ENCODE data around the gene CHRM2.
"Not testable (repeated sequence)": the region's sequence is repeated elsewhere in the genome, so short reads cannot be mapped to it uniquely, and the experiment has no call there.

CHRM2 gene

GRCh38 chr7:136868496-136869000 is at the start of gene CHRM2:
TSS of gene CHRM2 (plus strand) at chr7:136868652. CDS start at chr7:137014866, 146,214 bp downstream.
- H3K9me3 ChIP-seq (ENCODE audit: control insufficient read depth, low read length): no peaks in the 10 kb centered on the region
- H3K4me1 ChIP-seq: no peaks in the 10 kb centered on the region
- TF ChIP-seq, protein P1, sequence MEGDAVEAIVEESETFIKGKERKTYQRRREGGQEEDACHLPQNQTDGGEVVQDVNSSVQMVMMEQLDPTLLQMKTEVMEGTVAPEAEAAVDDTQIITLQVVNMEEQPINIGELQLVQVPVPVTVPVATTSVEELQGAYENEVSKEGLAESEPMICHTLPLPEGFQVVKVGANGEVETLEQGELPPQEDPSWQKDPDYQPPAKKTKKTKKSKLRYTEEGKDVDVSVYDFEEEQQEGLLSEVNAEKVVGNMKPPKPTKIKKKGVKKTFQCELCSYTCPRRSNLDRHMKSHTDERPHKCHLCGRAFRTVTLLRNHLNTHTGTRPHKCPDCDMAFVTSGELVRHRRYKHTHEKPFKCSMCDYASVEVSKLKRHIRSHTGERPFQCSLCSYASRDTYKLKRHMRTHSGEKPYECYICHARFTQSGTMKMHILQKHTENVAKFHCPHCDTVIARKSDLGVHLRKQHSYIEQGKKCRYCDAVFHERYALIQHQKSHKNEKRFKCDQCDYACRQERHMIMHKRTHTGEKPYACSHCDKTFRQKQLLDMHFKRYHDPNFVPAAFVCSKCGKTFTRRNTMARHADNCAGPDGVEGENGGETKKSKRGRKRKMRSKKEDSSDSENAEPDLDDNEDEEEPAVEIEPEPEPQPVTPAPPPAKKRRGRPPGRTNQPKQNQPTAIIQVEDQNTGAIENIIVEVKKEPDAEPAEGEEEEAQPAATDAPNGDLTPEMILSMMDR (IDR thresholded peaks at IDR 0.05): no peak
- H2AFZ ChIP-seq: no peak within 1 kb of the TSS
- no peak within 1 kb of the TSS for H3K4me3 ChIP-seq (ENCODE audit: low read depth, low read length)
- peak within 1 kb of the TSS; percentile 49 for H3K4me2 ChIP-seq (ENCODE audit: low read length)
- no peak within 1 kb of the TSS for H3K9ac ChIP-seq
- no peak within 1 kb of the TSS for H3K27ac ChIP-seq
- no peaks in the 10 kb centered on the region for H3K79me2 ChIP-seq
- H3K36me3 ChIP-seq (ENCODE audit: control insufficient read depth, insufficient read depth, low read length): no peaks in the 10 kb centered on the region
- H3K27me3 ChIP-seq (ENCODE audit: control insufficient read depth, insufficient read depth, low read length): peaks cover 6% of the 10 kb centered on the region

GRCh38 chr7:136831398-136831797 is 37.1 kb upstream of the CHRM2 start:
- H3K36me3 ChIP-seq (ENCODE audit: control insufficient read depth, insufficient read depth, low read length); H3K27ac ChIP-seq; H3K4me2 ChIP-seq (ENCODE audit: low read length); H3K9ac ChIP-seq; H3K4me1 ChIP-seq; H3K79me2 ChIP-seq; H3K4me3 ChIP-seq (ENCODE audit: low read depth, low read length); H2AFZ ChIP-seq; H3K27me3 ChIP-seq (ENCODE audit: control insufficient read depth, insufficient read depth, low read length); H3K9me3 ChIP-seq (ENCODE audit: control insufficient read depth, low read length): not testable (repeated sequence)

DNA sequence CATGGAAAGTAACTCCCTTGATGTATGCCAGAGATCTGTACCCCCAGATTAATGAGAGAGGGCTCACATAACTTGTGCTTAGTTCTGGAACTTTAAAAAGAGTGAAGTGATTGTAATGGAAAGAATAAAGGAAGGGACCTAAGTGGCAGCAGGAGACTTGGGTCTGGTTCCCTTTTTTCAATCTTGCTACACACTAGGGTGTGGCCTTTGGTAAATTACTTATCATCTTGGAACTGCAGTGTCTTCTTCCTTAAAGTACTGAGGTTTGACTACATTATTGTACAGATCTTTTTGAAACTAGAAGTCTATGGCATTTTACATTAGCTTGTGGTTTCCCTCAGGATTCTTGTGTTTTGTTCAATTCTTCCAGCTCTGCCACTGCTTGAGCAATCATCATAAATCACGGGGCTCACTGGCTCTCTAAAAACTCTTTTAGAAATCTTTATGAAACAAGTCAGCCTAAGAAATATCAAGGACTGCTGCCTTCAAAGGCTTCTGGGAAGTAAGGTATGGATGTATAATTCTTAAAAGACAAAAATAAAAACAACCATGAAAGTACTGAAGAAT is 22.5 kb upstream of the CHRM2 start:
- no peak overlapping the region for H2AFZ ChIP-seq
- H3K9ac ChIP-seq: no peak overlapping the region
- H3K9me3 ChIP-seq (ENCODE audit: control insufficient read depth, low read length): no peaks in the 10 kb centered on the region
- no peaks in the 10 kb centered on the region for H3K4me1 ChIP-seq
- no peak overlapping the region for H3K27ac ChIP-seq
- no peaks in the 10 kb centered on the region for H3K36me3 ChIP-seq (ENCODE audit: control insufficient read depth, insufficient read depth, low read length)
- TF ChIP-seq, protein P1 (IDR thresholded peaks at IDR 0.05): no peak
- H3K4me2 ChIP-seq (ENCODE audit: low read length): no peak overlapping the region
- H3K4me3 ChIP-seq (ENCODE audit: low read depth, low read length): no peak overlapping the region
- H3K27me3 ChIP-seq (ENCODE audit: control insufficient read depth, insufficient read depth, low read length): peaks cover 3% of the 10 kb centered on the region
- H3K79me2 ChIP-seq: no peaks in the 10 kb centered on the region

DNA sequence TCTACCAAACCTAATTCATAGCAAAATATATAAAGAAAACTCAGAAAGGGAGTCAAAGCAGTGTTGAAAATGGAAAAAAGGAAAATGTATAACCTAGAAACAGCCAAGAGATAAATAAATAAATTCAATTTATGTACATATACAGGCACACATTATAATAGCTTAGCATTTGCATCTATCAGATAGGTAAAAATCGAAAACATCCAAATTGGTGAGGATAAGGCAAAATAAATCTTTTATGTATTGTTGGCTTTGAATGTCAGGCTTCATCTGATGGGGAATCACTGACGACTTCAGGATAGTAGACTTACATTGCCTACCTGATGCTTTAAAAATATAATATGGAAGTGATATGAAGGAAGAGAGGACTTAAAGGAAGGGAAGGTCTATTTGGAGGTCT is 20.6 kb upstream of the CHRM2 start:
- Histone ChIP-seq H3K4me1 (no peaks in the 10 kb centered on the region), H3K4me3 (ENCODE audit: low read depth, low read length) (no peak overlapping the region), H3K36me3 (ENCODE audit: control insufficient read depth, insufficient read depth, low read length) (no peaks in the 10 kb centered on the region), H3K4me2 (ENCODE audit: low read length) (no peak overlapping the region), H3K27ac (no peak overlapping the region), H3K9me3 (ENCODE audit: control insufficient read depth, low read length) (no peaks in the 10 kb centered on the region), H3K27me3 (ENCODE audit: control insufficient read depth, insufficient read depth, low read length) (peaks cover 3% of the 10 kb centered on the region), H3K79me2 (no peaks in the 10 kb centered on the region), H3K9ac (no peak overlapping the region), H2AFZ (no peak overlapping the region)
- TF ChIP-seq, protein P1 (IDR thresholded peaks at IDR 0.05): no peak

DNA sequence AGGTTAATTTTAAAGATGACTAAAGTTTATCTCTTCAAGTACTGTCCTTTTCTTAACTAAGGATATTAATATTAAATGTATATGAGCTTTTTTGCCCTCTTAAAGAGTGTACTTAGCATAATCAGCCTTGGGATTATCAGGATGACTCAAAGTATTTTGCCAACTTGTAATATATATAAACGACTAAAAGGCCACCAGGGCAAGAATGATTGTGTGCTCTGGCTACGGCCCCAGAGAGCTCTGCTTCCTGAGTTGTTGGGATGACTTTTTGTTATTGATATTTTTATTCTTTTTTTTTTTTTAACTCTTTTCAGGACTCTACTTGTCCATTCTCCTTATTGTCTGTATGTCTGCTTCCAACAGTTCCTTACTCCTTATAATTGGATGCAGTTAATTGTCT is 14.8 kb upstream of the CHRM2 start:
- no peak overlapping the region for H3K4me2 ChIP-seq (ENCODE audit: low read length)
- no peaks in the 10 kb centered on the region for H3K79me2 ChIP-seq
- no peaks in the 10 kb centered on the region for H3K36me3 ChIP-seq (ENCODE audit: control insufficient read depth, insufficient read depth, low read length)
- TF ChIP-seq, protein P1 (IDR thresholded peaks at IDR 0.05): no peak
- no peak overlapping the region for H3K4me3 ChIP-seq (ENCODE audit: low read depth, low read length)
- no peak overlapping the region for H2AFZ ChIP-seq
- H3K9me3 ChIP-seq (ENCODE audit: control insufficient read depth, low read length): no peaks in the 10 kb centered on the region
- no peaks in the 10 kb centered on the region for H3K4me1 ChIP-seq
- no peaks in the 10 kb centered on the region for H3K27me3 ChIP-seq (ENCODE audit: control insufficient read depth, insufficient read depth, low read length)
- no peak overlapping the region for H3K9ac ChIP-seq
- H3K27ac ChIP-seq: no peak overlapping the region
